Measurements from ENCODE around the gene CTNND2. TPM values are rescaled to one million over a fixed set of nuclear protein-coding genes. Genes with fewer than 3 reads are reported as not detected.
A peak's percentile ranks its signal among the peaks of the same experiment; 100 is the strongest.
"Not testable (repeated sequence)": the region's sequence is repeated elsewhere in the genome, so short reads cannot be mapped to it uniquely, and the experiment has no call there.

The CTNND2 gene
- total RNA-seq, 1 experiment from 2014 or later, result not detected

GRCh38 chr5:11323761-11324160 is 580.5 kb downstream of the CTNND2 start:
- DNase-seq (ENCODE audit: low spot score), result no peak

- no peak for DNase-seq (ENCODE audit: low spot score)
These were observed 582.1 kb downstream of the CTNND2 start for GRCh38 chr5:11322133-11322532.

- DNase-seq (ENCODE audit: low spot score), result peak; percentile 61
These were observed 584.2 kb downstream of the CTNND2 start for GRCh38 chr5:11319836-11320580.

GRCh38 chr5:11313694-11314093 is 590.6 kb downstream of the CTNND2 start:
- DNase-seq (ENCODE audit: low spot score), result not testable (repeated sequence)

- no peak for DNase-seq (ENCODE audit: low spot score)
These were observed 592.5 kb downstream of the CTNND2 start for GRCh38 chr5:11311731-11312130.

GRCh38 chr5:11311272-11311671 is 593.0 kb downstream of the CTNND2 start:
- DNase-seq (ENCODE audit: low spot score), result no peak

GRCh38 chr5:11310158-11310557 is 594.1 kb downstream of the CTNND2 start:
- DNase-seq (ENCODE audit: low spot score), result no peak

GRCh38 chr5:11306365-11306764 is 597.9 kb downstream of the CTNND2 start:
- DNase-seq (ENCODE audit: low spot score), result no peak

GRCh38 chr5:11305245-11305644 is 599.0 kb downstream of the CTNND2 start:
- no peak for DNase-seq (ENCODE audit: low spot score)

- no peak for DNase-seq (ENCODE audit: low spot score)
These were observed 599.6 kb downstream of the CTNND2 start for GRCh38 chr5:11304641-11305040.

GRCh38 chr5:11302663-11303062 is 601.6 kb downstream of the CTNND2 start:
- no peak for DNase-seq (ENCODE audit: low spot score)

GRCh38 chr5:11301171-11301570 is 603.1 kb downstream of the CTNND2 start:
- DNase-seq (ENCODE audit: low spot score), result no peak

GRCh38 chr5:11300736-11301135 is 603.5 kb downstream of the CTNND2 start:
- DNase-seq (ENCODE audit: low spot score), result no peak

- DNase-seq (ENCODE audit: low spot score), result no peak
These were observed 605.4 kb downstream of the CTNND2 start for GRCh38 chr5:11298877-11299276.

- DNase-seq (ENCODE audit: low spot score), result no peak
These were observed 610.7 kb downstream of the CTNND2 start for GRCh38 chr5:11293523-11293922.

- no peak for DNase-seq (ENCODE audit: low spot score)
These were observed 611.4 kb downstream of the CTNND2 start for GRCh38 chr5:11292648-11293356.

- DNase-seq (ENCODE audit: low spot score), result no peak
These were observed 614.5 kb downstream of the CTNND2 start for GRCh38 chr5:11289733-11290132.

GRCh38 chr5:11289208-11289607 is 615.0 kb downstream of the CTNND2 start:
- no peak for DNase-seq (ENCODE audit: low spot score)

- no peak for DNase-seq (ENCODE audit: low spot score)
These were observed 622.4 kb downstream of the CTNND2 start for GRCh38 chr5:11281842-11282241.

GRCh38 chr5:11277323-11277722 is 626.9 kb downstream of the CTNND2 start:
- DNase-seq (ENCODE audit: low spot score), result no peak

GRCh38 chr5:11273180-11273903 is 630.9 kb downstream of the CTNND2 start:
- peak; percentile 28 for DNase-seq (ENCODE audit: low spot score)

- DNase-seq (ENCODE audit: low spot score), result no peak
These were observed 634.7 kb downstream of the CTNND2 start for GRCh38 chr5:11269515-11269914.

- no peak for DNase-seq (ENCODE audit: low spot score)
These were observed 635.4 kb downstream of the CTNND2 start for GRCh38 chr5:11268891-11269290.
